Tibial nerve (tissue), 4 donors: ENCODE results near the gene RPL39L. TPM values are rescaled to one million over a fixed set of nuclear protein-coding genes. Genes with fewer than 3 reads are reported as not detected.

ENCODE experiments used
- DNase-seq, 2 donors: peaks; one replicate each; pipeline ENCODE4 v3.0.0-alpha.2; 2019; ENCODE audit warnings: low spot score in 2 of 2
- H3K27ac ChIP-seq, 4 donors: fragments of 200-600 bp; sonication (generic) in 3 of 4; one replicate each; pipeline ENCODE4 v1.5.1; 2017 to 2019; ENCODE audit warnings: mild to moderate bottlenecking in 1 of 4
- H3K27me3 ChIP-seq, 2 donors: fragments of 200-600 bp; sonication (generic) in 1 of 2; one replicate each; pipeline versions ENCODE4 v1.5.1 to v1.6.0; 2017 to 2019
- H3K36me3 ChIP-seq, 3 donors: fragments of 200-600 bp; sonication (generic); one replicate each; pipeline ENCODE4 v1.5.1; 2018 to 2019
- H3K4me1 ChIP-seq, 4 donors: fragments of 200-600 bp; sonication (generic) in 3 of 4; one replicate each; pipeline ENCODE4 v1.5.1; 2017 to 2019
- H3K4me3 ChIP-seq, 4 donors: fragments of 200-600 bp; sonication (generic) in 3 of 4; one replicate each; pipeline ENCODE4 v1.5.1; 2017 to 2019; ENCODE audit warnings: mild to moderate bottlenecking in 1 of 4, moderate library complexity in 1 of 4
- H3K9me3 ChIP-seq, 4 donors: fragments of 200-600 bp; sonication (generic) in 3 of 4; one replicate each; pipeline ENCODE4 v1.5.1; 2017 to 2019
- CTCF ChIP-seq, 5 experiments: fragments of 200-600 bp in 3 of 5; fragments of 450-650 bp in 2 of 5; sonication (generic) in 3 of 5; IDR thresholded peaks; one replicate each; pipeline ENCODE4 v1.5.1; 2016 to 2019; ENCODE audit warnings: antibody characterized with exemption in 5 of 5, mild to moderate bottlenecking in 3 of 5, moderate library complexity in 2 of 5
- EP300 ChIP-seq, 2 donors: sonication (generic); formaldehyde crosslinking; IDR thresholded peaks; one replicate each; pipeline ENCODE4 v1.6.1; 2017; ENCODE audit warnings: antibody characterized with exemption in 2 of 2, mild to moderate bottlenecking in 1 of 2
- POLR2A ChIP-seq, 2 donors: fragments of 450-650 bp; IDR thresholded peaks; one replicate each; pipeline ENCODE4 v1.6.1; 2017; ENCODE audit warnings: antibody characterized with exemption in 2 of 2, mild to moderate bottlenecking in 2 of 2, moderate library complexity in 2 of 2
- WGBS, 2 donors: methylation state at CpG; one replicate each; pipeline ENCODE4 v1.1.5; 2018; 5-methylcytosine and 5-hydroxymethylcytosine counted together
- total RNA-seq, 4 donors: library from RNA; depleted of rRNA; stranded (reverse); fragments of >200 nt; gene quantifications; one replicate each; pipeline ENCODE4 v1.1.0, GENCODE V29; 2016

Gene RPL39L
- total RNA-seq, 4 donors from 2014 or later = 1.4 to 15.0 (median 10.7) TPM

GRCh38 chr3:187161556-187161955, 22.3 kb upstream of the RPL39L start:
- Histone ChIP-seq H3K27ac (no peak overlapping the region), H3K36me3 (no peaks in the 10 kb centered on the region), H3K4me3 (no peak overlapping the region), H3K9me3 (peaks cover 0 to 20% (median 0%) of the 10 kb centered on the region in 4 donors), H3K4me1 (peaks cover 0 to 6% (median 0%) of the 10 kb centered on the region in 4 donors), H3K27me3 (no peaks in the 10 kb centered on the region)
- no peak for TF ChIP-seq CTCF (IDR thresholded peaks at IDR 0.05)
- TF ChIP-seq POLR2A (IDR thresholded peaks at IDR 0.05) = no peak
- TF ChIP-seq EP300 (IDR thresholded peaks at IDR 0.05) = no peak
- no peak for DNase-seq

DNA sequence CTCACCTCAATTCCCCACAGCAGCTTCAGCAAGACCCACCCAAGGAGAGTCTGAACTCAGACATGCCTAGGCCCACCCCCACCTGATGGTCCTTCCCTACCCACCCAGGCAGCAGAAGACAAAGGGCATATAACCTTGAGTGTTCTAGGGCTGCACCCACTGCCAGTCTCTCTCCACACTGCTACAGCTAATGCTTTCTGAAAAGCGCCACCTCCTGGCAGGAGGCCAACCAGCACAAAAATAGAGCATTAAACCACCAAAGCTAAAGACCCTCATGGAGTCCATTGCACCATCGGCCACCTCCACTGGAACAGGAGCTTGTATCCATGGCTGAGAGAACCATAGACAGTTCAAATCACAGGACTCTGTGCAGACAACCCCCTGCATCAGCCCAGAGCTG, 11.3 kb upstream of the RPL39L start:
- H3K27me3 ChIP-seq = no peaks in the 10 kb centered on the region
- no peak overlapping the region for H3K27ac ChIP-seq
- no peak for DNase-seq
- H3K4me3 ChIP-seq = no peak overlapping the region
- H3K4me1 ChIP-seq = no peaks in the 10 kb centered on the region
- peak in 1 of 5 experiments; percentile 36 for TF ChIP-seq CTCF (IDR thresholded peaks at IDR 0.05)
- TF ChIP-seq POLR2A (IDR thresholded peaks at IDR 0.05) = no peak
- 64 to 81% methylated on average over 2 of the region's 2 CpGs for WGBS, 2 donors
- no peaks in the 10 kb centered on the region for H3K9me3 ChIP-seq
- no peaks in the 10 kb centered on the region for H3K36me3 ChIP-seq

GRCh38 chr3:187150186-187150585, 10.9 kb upstream of the RPL39L start:
- WGBS, 2 donors = 93 to 97% methylated on average over 7 of the region's 7 CpGs
- no peak for TF ChIP-seq CTCF (IDR thresholded peaks at IDR 0.05)
- TF ChIP-seq POLR2A (IDR thresholded peaks at IDR 0.05) = no peak
- TF ChIP-seq EP300 (IDR thresholded peaks at IDR 0.05) = no peak
- H3K4me3 ChIP-seq = no peak overlapping the region
- no peaks in the 10 kb centered on the region for H3K36me3 ChIP-seq
- no peaks in the 10 kb centered on the region for H3K9me3 ChIP-seq
- H3K27me3 ChIP-seq = no peaks in the 10 kb centered on the region
- H3K27ac ChIP-seq = no peak overlapping the region
- no peak for DNase-seq
- no peaks in the 10 kb centered on the region for H3K4me1 ChIP-seq

DNA sequence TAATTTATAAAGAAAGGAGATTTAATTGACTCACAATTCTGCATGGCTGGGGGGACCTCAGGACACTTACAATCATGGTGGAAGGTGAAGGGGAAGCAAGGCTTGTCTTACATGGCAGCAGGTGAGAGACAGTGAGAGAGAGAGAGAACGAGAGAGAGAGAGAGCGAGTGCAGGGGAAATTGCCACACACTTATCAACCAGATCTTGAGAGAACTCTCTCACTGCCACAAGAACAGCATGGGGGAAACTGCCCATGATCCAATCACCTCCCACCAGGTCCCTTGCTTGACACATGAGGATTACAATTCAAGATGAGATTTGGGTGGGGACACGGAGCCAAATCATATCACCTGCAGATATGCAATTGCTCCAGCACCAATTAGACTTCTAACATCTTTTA, 7.1 kb upstream of the RPL39L start:
- Histone ChIP-seq H3K4me1 (no peaks in the 10 kb centered on the region), H3K4me3 (no peak overlapping the region), H3K27ac (no peak overlapping the region), H3K27me3 (no peaks in the 10 kb centered on the region), H3K36me3 (no peaks in the 10 kb centered on the region), H3K9me3 (no peaks in the 10 kb centered on the region)
- no peak for TF ChIP-seq CTCF (IDR thresholded peaks at IDR 0.05)
- no peak for TF ChIP-seq EP300 (IDR thresholded peaks at IDR 0.05)
- TF ChIP-seq POLR2A (IDR thresholded peaks at IDR 0.05) = no peak
- no peak for DNase-seq
- WGBS, 2 donors = 85 to 90% methylated on average over 3 of the region's 3 CpGs

- Histone ChIP-seq H3K27ac (no peak overlapping the region), H3K27me3 (no peaks in the 10 kb centered on the region), H3K4me3 (no peak overlapping the region), H3K4me1 (no peaks in the 10 kb centered on the region), H3K36me3 (no peaks in the 10 kb centered on the region), H3K9me3 (no peaks in the 10 kb centered on the region)
- WGBS, 2 donors = 87 to 100% methylated on average over 3 of the region's 3 CpGs
- DNase-seq = no peak
- no peak for TF ChIP-seq EP300 (IDR thresholded peaks at IDR 0.05)
- no peak for TF ChIP-seq POLR2A (IDR thresholded peaks at IDR 0.05)
- TF ChIP-seq CTCF (IDR thresholded peaks at IDR 0.05) = no peak
Measured at GRCh38 chr3:187145149-187145895, 6.0 kb upstream of the RPL39L start.
